Ishikawa (cell line): Measurements from ENCODE around the gene DUSP8.

Source experiments
- EP300 ChIP-seq: IDR thresholded peaks from 2 replicates; pipeline ENCODE4 v1.6.1; 2012; ENCODE audit warnings: borderline replicate concordance
- NFIC ChIP-seq: IDR thresholded peaks from 2 replicates; pipeline ENCODE4 v1.6.1; 2012
- TEAD4 ChIP-seq: IDR thresholded peaks from 2 replicates; pipeline ENCODE4 v1.6.1; 2012
- YY1 ChIP-seq: IDR thresholded peaks from 2 replicates; pipeline ENCODE4 v1.6.1; 2012; ENCODE audit warnings: low read depth
- TF ChIP-seq, protein P1 (sequence below): IDR thresholded peaks from 2 replicates; pipeline ENCODE4 v1.6.1; 2012

DNA sequence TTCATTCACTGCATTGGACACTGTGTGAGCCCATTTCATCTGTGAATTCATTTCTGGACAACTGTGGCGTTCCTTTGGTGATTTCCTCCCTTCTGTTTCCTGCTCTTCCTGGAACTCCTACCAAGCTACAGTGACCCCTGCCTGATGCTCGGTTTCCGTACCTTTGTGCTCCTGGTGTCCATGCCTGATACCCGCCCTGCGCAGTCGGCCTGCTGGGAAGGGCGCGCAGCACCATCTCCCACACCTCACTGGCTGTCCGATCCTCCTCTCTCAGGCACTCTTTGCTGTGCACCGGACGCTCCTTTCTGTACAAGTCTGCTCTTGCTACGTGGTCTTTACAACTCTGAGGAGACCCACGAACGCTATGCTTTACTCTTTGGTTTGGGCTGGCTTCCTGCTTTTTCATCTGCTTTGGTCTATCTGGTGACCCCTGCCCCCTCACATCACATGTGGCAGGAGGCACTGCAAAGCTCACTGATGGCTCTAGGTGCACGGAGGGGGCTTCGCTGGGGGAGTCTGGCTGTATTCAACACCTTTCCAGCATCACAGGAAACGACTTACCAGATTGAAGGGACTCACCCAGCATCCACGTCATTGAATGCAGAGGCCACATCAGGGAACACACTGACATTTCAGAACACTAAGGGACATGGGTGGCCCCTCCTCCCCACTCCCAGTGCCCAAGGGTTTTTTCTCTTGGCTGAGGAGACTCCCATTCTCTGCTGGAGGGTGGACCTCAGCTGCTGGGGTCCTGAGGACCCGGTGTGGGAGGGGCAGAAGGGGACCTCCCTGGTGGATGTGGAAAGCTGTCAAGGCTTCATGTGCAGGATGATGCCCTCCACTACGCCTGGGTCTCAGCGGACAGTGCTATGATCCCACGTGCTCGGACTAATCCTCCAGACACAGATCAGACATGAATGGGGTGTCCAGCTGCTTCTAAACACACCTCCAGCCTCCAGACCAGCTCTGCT lies 58.5 kb downstream of the DUSP8 start:
- TF ChIP-seq EP300 (no peak), YY1 (no peak), NFIC (no peak), TEAD4 (no peak)
- TF ChIP-seq, protein P1, sequence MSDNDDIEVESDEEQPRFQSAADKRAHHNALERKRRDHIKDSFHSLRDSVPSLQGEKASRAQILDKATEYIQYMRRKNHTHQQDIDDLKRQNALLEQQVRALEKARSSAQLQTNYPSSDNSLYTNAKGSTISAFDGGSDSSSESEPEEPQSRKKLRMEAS = no peak
